Effector memory CD4-positive, alpha-beta T cell (primary cell): Measurements from ENCODE around the gene SLC22A23.

Experiments
- DNase-seq, 3 donors: peaks; one replicate each; pipeline ENCODE4 v3.0.0-alpha.2; 2020
- H3K27ac ChIP-seq: 2 replicates; pipeline ENCODE4 v1.7.0; 2013; ENCODE audit warnings: mild to moderate bottlenecking, low read length, moderate library complexity; ENCODE audit not compliant: insufficient read depth, poor library complexity, severe bottlenecking
- H3K27me3 ChIP-seq: replicated peaks from 2 replicates; pipeline ENCODE4 v1.7.0; 2013; ENCODE audit warnings: mild to moderate bottlenecking, low read length; ENCODE audit not compliant: insufficient read depth, control insufficient read depth, poor library complexity, severe bottlenecking
- H3K36me3 ChIP-seq: 2 replicates; pipeline ENCODE4 v1.7.0; 2013; ENCODE audit warnings: mild to moderate bottlenecking, low read length, moderate library complexity; ENCODE audit not compliant: control insufficient read depth, insufficient read depth
- H3K4me1 ChIP-seq: 2 replicates; pipeline ENCODE4 v1.7.0; 2013; ENCODE audit warnings: low read length, mild to moderate bottlenecking; ENCODE audit not compliant: control insufficient read depth, insufficient read depth, poor library complexity, severe bottlenecking
- H3K4me3 ChIP-seq: 2 replicates; pipeline ENCODE4 v1.7.0; 2013; ENCODE audit warnings: low read length, low read depth, mild to moderate bottlenecking; ENCODE audit not compliant: insufficient read depth, poor library complexity, severe bottlenecking
- H3K9me3 ChIP-seq: 2 replicates; pipeline ENCODE4 v1.7.0; 2013; ENCODE audit warnings: mild to moderate bottlenecking, low read length, moderate library complexity; ENCODE audit not compliant: control insufficient read depth

Gene SLC22A23

DNA sequence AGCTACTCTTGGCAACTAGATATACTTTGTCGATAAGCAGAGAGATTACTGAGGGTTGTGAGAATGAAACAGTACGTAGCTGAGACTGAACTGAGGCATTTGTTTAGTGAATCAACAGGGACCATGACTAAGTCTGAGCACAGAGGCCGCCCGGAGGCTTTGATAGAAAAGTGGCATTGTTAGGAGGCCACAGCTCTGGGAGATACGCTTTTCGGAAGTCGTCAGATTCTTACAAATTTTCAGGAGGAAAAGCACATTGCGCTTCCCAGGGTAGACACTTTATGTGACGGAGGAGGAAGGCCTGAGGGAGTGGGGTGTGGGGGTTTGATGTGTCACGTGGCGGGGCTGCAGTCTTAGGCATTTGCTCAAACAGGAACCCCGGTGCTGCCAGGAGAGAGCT, 128.7 kb downstream of the SLC22A23 start:
- no peaks in the 10 kb centered on the region for H3K4me1 ChIP-seq
- no peak overlapping the region for H3K4me3 ChIP-seq
- H3K27ac ChIP-seq, result no peak overlapping the region
- H3K27me3 ChIP-seq, result no peaks in the 10 kb centered on the region
- H3K36me3 ChIP-seq, result no peaks in the 10 kb centered on the region
- H3K9me3 ChIP-seq, result no peaks in the 10 kb centered on the region
- DNase-seq, result no peak

- H3K9me3 ChIP-seq, result no peaks in the 10 kb centered on the region
Observed at GRCh38 chr6:3327403-3327802, 129.4 kb downstream of the SLC22A23 start.

GRCh38 chr6:3326981-3327380, 129.9 kb downstream of the SLC22A23 start:
- H3K27me3 ChIP-seq, result no peaks in the 10 kb centered on the region
- H3K36me3 ChIP-seq, result no peaks in the 10 kb centered on the region
- no peak overlapping the region for H3K27ac ChIP-seq
- no peak overlapping the region for H3K4me3 ChIP-seq
- no peak for DNase-seq
- H3K4me1 ChIP-seq, result no peaks in the 10 kb centered on the region
- no peaks in the 10 kb centered on the region for H3K9me3 ChIP-seq

More at GRCh38 chr6:3327403-3327802, 129.4 kb downstream of the SLC22A23 start:
- Histone ChIP-seq H3K27me3 (no peaks in the 10 kb centered on the region), H3K36me3 (no peaks in the 10 kb centered on the region), H3K4me3 (no peak overlapping the region), H3K27ac (no peak overlapping the region), H3K4me1 (no peaks in the 10 kb centered on the region)
- no peak for DNase-seq

DNA sequence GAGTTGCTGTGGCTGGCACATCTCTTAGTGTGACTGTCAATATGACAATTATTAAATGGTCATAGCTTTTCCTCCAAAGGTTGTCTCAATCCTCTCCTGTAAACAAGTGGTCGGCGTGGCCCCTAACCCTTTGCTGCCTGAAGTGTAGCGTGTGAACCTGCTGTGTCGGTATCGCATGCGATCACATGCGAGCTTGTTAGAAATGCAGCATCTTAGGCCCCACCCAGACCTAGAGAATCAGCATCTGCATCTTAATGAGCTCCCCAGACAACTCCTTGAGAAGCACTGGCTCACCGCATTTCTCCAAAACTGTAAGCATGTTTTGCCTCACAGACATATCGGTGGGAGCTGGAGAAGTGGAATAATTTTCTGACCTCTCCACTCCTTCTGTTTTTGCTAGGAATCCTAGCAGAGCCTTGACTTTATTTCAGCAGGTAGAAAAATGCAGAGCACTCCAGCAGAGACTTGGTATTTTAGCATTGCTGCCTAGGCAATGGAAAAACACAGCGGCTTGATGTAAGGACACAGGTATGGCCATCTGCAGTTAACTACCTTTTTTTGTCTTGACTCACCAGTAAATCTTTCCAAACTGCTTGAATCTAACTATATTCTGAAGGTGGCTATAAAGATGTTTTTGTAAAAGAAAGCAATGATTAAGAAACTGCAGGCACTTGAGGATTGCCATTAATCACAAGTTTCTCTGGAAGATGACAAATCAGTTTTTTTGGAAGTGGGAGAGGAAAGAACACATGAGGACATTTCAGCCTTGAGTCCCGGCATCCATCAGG, 130.5 kb downstream of the SLC22A23 start:
- no peak for DNase-seq
- H3K4me3 ChIP-seq, result no peak overlapping the region
- H3K4me1 ChIP-seq, result no peaks in the 10 kb centered on the region
- H3K27me3 ChIP-seq, result no peaks in the 10 kb centered on the region
- no peak overlapping the region for H3K27ac ChIP-seq
- no peaks in the 10 kb centered on the region for H3K36me3 ChIP-seq
- no peaks in the 10 kb centered on the region for H3K9me3 ChIP-seq

GRCh38 chr6:3325210-3325609, 131.6 kb downstream of the SLC22A23 start:
- H3K4me1 ChIP-seq, result no peaks in the 10 kb centered on the region
- H3K36me3 ChIP-seq, result no peaks in the 10 kb centered on the region
- H3K27me3 ChIP-seq, result no peaks in the 10 kb centered on the region
- no peak overlapping the region for H3K4me3 ChIP-seq
- H3K9me3 ChIP-seq, result no peaks in the 10 kb centered on the region
- H3K27ac ChIP-seq, result no peak overlapping the region
- DNase-seq, result no peak

DNA sequence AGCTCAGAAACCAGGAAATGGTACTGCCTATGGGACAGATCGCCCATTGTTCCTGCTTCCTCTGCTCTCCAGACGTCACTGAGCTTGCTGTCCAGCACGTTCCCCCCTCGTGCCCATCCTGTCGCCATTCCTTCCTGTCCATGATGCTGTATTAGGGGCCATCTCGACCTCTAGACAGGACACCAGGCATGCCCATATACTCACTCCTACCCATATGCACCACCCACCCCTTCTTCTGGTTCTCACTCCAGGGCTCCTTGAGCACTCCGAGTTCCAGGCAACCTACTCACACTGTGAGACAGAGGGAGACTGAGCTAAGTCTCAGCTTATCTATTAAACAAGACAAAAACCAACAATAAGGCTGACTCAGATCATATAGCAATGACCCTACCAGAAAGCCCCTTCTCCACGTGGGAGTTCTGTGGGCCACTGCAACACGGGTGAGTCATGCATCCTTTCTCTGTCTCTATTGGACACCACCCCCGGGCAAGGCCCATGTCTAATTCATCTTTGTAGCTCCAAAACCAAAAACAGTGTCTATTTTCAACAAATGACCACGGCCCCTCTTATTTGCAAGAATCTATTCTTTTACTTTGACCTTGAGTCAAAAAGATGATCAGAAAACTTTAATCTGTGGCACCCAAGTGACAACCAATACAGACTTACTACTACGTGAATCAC, 132.4 kb downstream of the SLC22A23 start:
- Histone ChIP-seq H3K4me3 (no peak overlapping the region), H3K9me3 (no peaks in the 10 kb centered on the region), H3K27me3 (no peaks in the 10 kb centered on the region), H3K4me1 (no peaks in the 10 kb centered on the region), H3K36me3 (no peaks in the 10 kb centered on the region), H3K27ac (no peak overlapping the region)
- DNase-seq, result no peak

GRCh38 chr6:3323696-3324261, 133.1 kb downstream of the SLC22A23 start:
- H3K4me3 ChIP-seq, result no peak overlapping the region
- no peak for DNase-seq
- H3K9me3 ChIP-seq, result no peaks in the 10 kb centered on the region
- H3K27me3 ChIP-seq, result no peaks in the 10 kb centered on the region
- no peak overlapping the region for H3K27ac ChIP-seq
- H3K36me3 ChIP-seq, result no peaks in the 10 kb centered on the region
- no peaks in the 10 kb centered on the region for H3K4me1 ChIP-seq

DNA sequence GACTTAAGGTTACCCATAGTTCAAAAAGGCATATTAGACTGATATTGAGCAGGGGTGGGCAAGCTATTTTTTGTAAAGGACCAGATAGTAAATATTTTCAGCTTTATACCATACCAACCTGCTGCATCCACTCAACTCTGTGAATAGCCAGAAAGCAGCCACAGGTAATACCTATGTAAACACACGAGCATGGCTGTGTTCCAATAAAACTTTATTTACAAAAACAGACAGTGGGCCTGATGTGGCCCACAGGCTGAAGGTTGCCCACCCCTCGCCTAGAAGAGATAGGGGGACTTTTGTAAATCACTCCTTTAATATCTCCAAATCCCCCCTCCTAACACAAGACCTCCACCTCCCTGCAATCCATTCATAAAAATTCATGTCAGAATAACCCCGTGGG, 133.7 kb downstream of the SLC22A23 start:
- Histone ChIP-seq H3K27ac (no peak overlapping the region), H3K4me3 (no peak overlapping the region), H3K36me3 (no peaks in the 10 kb centered on the region), H3K27me3 (no peaks in the 10 kb centered on the region), H3K4me1 (peaks cover 5% of the 10 kb centered on the region), H3K9me3 (no peaks in the 10 kb centered on the region)
- DNase-seq, result no peak

- no peak overlapping the region for H3K27ac ChIP-seq
- no peak for DNase-seq
- peaks cover 12% of the 10 kb centered on the region for H3K4me1 ChIP-seq
- no peaks in the 10 kb centered on the region for H3K9me3 ChIP-seq
- H3K4me3 ChIP-seq, result no peak overlapping the region
- no peaks in the 10 kb centered on the region for H3K27me3 ChIP-seq
- no peaks in the 10 kb centered on the region for H3K36me3 ChIP-seq
Observed at GRCh38 chr6:3322366-3322890, 134.4 kb downstream of the SLC22A23 start.

DNA sequence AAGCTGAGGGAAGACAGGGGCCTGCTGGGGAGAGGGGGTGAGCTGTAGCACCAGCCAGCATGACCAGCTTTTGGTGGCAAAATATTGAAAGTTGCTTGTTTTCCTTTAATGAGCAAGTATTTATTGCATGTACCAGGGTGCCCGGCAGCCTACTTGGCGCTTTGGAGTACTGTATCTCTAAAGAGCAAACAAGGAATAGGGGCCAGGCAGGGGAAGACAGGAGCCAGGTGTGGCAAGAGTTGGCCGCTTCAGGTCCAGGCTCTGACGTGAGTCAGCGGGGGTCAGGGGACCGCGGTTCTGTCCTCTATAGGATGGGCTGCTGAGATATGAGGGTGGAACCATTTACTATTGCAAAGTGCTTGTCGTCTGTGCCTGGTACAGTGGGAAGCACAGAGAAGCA, 135.0 kb downstream of the SLC22A23 start:
- Histone ChIP-seq H3K27me3 (no peaks in the 10 kb centered on the region), H3K9me3 (no peaks in the 10 kb centered on the region)

More for the DNA sequence above, 135.0 kb downstream of the SLC22A23 start:
- H3K4me1 ChIP-seq, result peaks cover 14% of the 10 kb centered on the region
- no peak for DNase-seq
- H3K27ac ChIP-seq, result no peak overlapping the region
- H3K4me3 ChIP-seq, result no peak overlapping the region
- H3K36me3 ChIP-seq, result no peaks in the 10 kb centered on the region
